Measurements from ENCODE around the gene FOXD2. TPM values are rescaled to one million over a fixed set of nuclear protein-coding genes. Genes with fewer than 3 reads are reported as not detected.

Gene FOXD2
- total and polyA plus RNA-seq, 2 experiments from 2014 or later, result 1.0 to 1.6 TPM

GRCh38 chr1:47396671-47397196 is 41.1 kb upstream of the FOXD2 start:
- H3K27me3 ChIP-seq, result peaks cover 9% of the 10 kb centered on the region
- no peak overlapping the region for H3K4me3 ChIP-seq
- no peaks in the 10 kb centered on the region for H3K79me2 ChIP-seq
- H3K9me2 ChIP-seq (replicated peaks; ENCODE audit: insufficient read depth), result no peaks in the 10 kb centered on the region
- H3K9me3 ChIP-seq (ENCODE audit: low read depth), result no peaks in the 10 kb centered on the region
- peaks cover 6% of the 10 kb centered on the region for H3K4me1 ChIP-seq (ENCODE audit: insufficient read depth)
- WGBS (ENCODE audit: low lambda C conversion rate, missing lambda C conversion rate), result 96% methylated on average over 6 of the region's 6 CpGs
- no peak overlapping the region for H3K27ac ChIP-seq
- no peak for TF ChIP-seq EZH2 (IDR thresholded peaks at IDR 0.05; ENCODE audit: borderline replicate concordance)
- TF ChIP-seq EZH2phosphoT487 (IDR thresholded peaks at IDR 0.05; ENCODE audit: low read depth, severe bottlenecking, unreplicated experiment), result no peak
- no peak for TF ChIP-seq CTCF (IDR thresholded peaks at IDR 0.05; ENCODE audit: poor library complexity)
- DNase-seq (ENCODE audit: low spot score), result no peak
- H2AFZ ChIP-seq, result no peak overlapping the region
- no peaks in the 10 kb centered on the region for H4K20me1 ChIP-seq (ENCODE audit: insufficient read depth, poor library complexity, severe bottlenecking)
- H3K36me3 ChIP-seq (replicated peaks; ENCODE audit: insufficient read depth, low read depth), result no peaks in the 10 kb centered on the region
- no peak overlapping the region for H3K4me2 ChIP-seq

GRCh38 chr1:47399138-47399845 is 38.6 kb upstream of the FOXD2 start:
- Histone ChIP-seq H3K4me1 (ENCODE audit: insufficient read depth) (peaks cover 11% of the 10 kb centered on the region), H4K20me1 (ENCODE audit: insufficient read depth, poor library complexity, severe bottlenecking) (no peaks in the 10 kb centered on the region), H3K27me3 (peaks cover 9% of the 10 kb centered on the region), H3K36me3 (replicated peaks; ENCODE audit: insufficient read depth, low read depth) (no peaks in the 10 kb centered on the region), H3K79me2 (no peaks in the 10 kb centered on the region), H3K9me2 (replicated peaks; ENCODE audit: insufficient read depth) (no peaks in the 10 kb centered on the region), H3K4me2 (no peak overlapping the region), H2AFZ (no peak overlapping the region), H3K27ac (no peak overlapping the region), H3K4me3 (no peak overlapping the region), H3K9me3 (ENCODE audit: low read depth) (no peaks in the 10 kb centered on the region)
- TF ChIP-seq EZH2phosphoT487 (IDR thresholded peaks at IDR 0.05; ENCODE audit: low read depth, severe bottlenecking, unreplicated experiment) (no peak), CTCF (IDR thresholded peaks at IDR 0.05; ENCODE audit: poor library complexity) (no peak)
- DNase-seq (ENCODE audit: low spot score), result no peak
- WGBS (ENCODE audit: low lambda C conversion rate, missing lambda C conversion rate), result 89% methylated on average over 4 of the region's 4 CpGs

GRCh38 chr1:47399846-47400155 is 38.0 kb upstream of the FOXD2 start:
- H3K79me2 ChIP-seq, result no peaks in the 10 kb centered on the region
- TF ChIP-seq EZH2 (IDR thresholded peaks at IDR 0.05; ENCODE audit: borderline replicate concordance) (no peak), CTCF (IDR thresholded peaks at IDR 0.05; ENCODE audit: poor library complexity) (no peak), EZH2phosphoT487 (IDR thresholded peaks at IDR 0.05; ENCODE audit: low read depth, severe bottlenecking, unreplicated experiment) (no peak)
- no peak for DNase-seq (ENCODE audit: low spot score)
- no peak overlapping the region for H3K27ac ChIP-seq
- 48% methylated on average over 4 of the region's 4 CpGs for WGBS (ENCODE audit: low lambda C conversion rate, missing lambda C conversion rate)
- H3K27me3 ChIP-seq, result peaks cover 9% of the 10 kb centered on the region
- H2AFZ ChIP-seq, result no peak overlapping the region
- no peak overlapping the region for H3K4me2 ChIP-seq
- peaks cover 11% of the 10 kb centered on the region for H3K4me1 ChIP-seq (ENCODE audit: insufficient read depth)
- no peak overlapping the region for H3K4me3 ChIP-seq
- no peaks in the 10 kb centered on the region for H3K9me2 ChIP-seq (replicated peaks; ENCODE audit: insufficient read depth)
- no peaks in the 10 kb centered on the region for H3K36me3 ChIP-seq (replicated peaks; ENCODE audit: insufficient read depth, low read depth)
- no peaks in the 10 kb centered on the region for H4K20me1 ChIP-seq (ENCODE audit: insufficient read depth, poor library complexity, severe bottlenecking)
- no peaks in the 10 kb centered on the region for H3K9me3 ChIP-seq (ENCODE audit: low read depth)
